NCI-H2171 (cell line): ENCODE results near the gene WASHC1.
"Not testable (repeated sequence)": the region's sequence is repeated elsewhere in the genome, so short reads cannot be mapped to it uniquely, and the experiment has no call there.

Experiments
- DNase-seq: peaks from one replicate; lab custom pipeline; 2025; lab: John Stamatoyannopoulos, UW

The WASHC1 gene

GRCh38 chr9:14129-14809 lies 15.0 kb downstream of the WASHC1 start:
- DNase-seq, result not testable (repeated sequence)

GRCh38 chr9:11206-11605 lies 18.1 kb downstream of the WASHC1 start:
- not testable (repeated sequence) for DNase-seq

GRCh38 chr9:10653-11053 lies 18.6 kb downstream of the WASHC1 start:
- DNase-seq, result not testable (repeated sequence)

GRCh38 chr9:10207-10606 lies 19.0 kb downstream of the WASHC1 start:
- DNase-seq, result not testable (repeated sequence)
